Suppressor macrophage (primary cell): ENCODE results near the gene KRTAP9-7.

Experiments
- DNase-seq, 4 experiments: peaks; one replicate each; pipeline ENCODE4 v3.0.0-alpha.2; 2020 to 2022

KRTAP9-7 gene

GRCh38 chr17:41271858-41272257, 3.6 kb upstream of the KRTAP9-7 start:
- DNase-seq, result no peak

GRCh38 chr17:41278176-41278955, 2.9 kb downstream of the KRTAP9-7 start:
- DNase-seq, result no peak

GRCh38 chr17:41284043-41284442, 8.5 kb downstream of the KRTAP9-7 start:
- DNase-seq, result no peak

GRCh38 chr17:41284546-41284945, 9.0 kb downstream of the KRTAP9-7 start:
- DNase-seq, result peak in 3 of 4 experiments; percentile 33 to 60 (median 56)

- DNase-seq, result peak in 1 of 4 experiments; percentile 0
These were observed 11.6 kb downstream of the KRTAP9-7 start for GRCh38 chr17:41287050-41287449.

GRCh38 chr17:41294016-41294415, 18.5 kb downstream of the KRTAP9-7 start:
- no peak for DNase-seq

- DNase-seq, result no peak
These were observed 21.3 kb downstream of the KRTAP9-7 start for GRCh38 chr17:41296846-41297245.

- no peak for DNase-seq
These were observed 23.1 kb downstream of the KRTAP9-7 start for GRCh38 chr17:41298458-41299135.

GRCh38 chr17:41301204-41301790, 25.8 kb downstream of the KRTAP9-7 start:
- no peak for DNase-seq

- peak in 3 of 4 experiments; percentile 36 to 50 (median 47) for DNase-seq
These were observed 26.7 kb downstream of the KRTAP9-7 start, which contains the start of gene KRTAP29-1 for GRCh38 chr17:41301916-41302901. Gene KRTAP29-1, minus strand, starts transcription at chr17:41302851. Its CDS starts 0 bp downstream, at chr17:41302851.

- no peak for DNase-seq
These were observed 27.5 kb downstream of the KRTAP9-7 start for GRCh38 chr17:41302981-41303380.

- no peak for DNase-seq
These were observed 28.6 kb downstream of the KRTAP9-7 start for GRCh38 chr17:41304091-41304490.

GRCh38 chr17:41307647-41308046, 32.1 kb downstream of the KRTAP9-7 start:
- DNase-seq, result peak; percentile 29 to 62 (median 40)

GRCh38 chr17:41308251-41308917, 32.9 kb downstream of the KRTAP9-7 start:
- peak in 3 of 4 experiments; percentile 26 to 46 (median 32) for DNase-seq

GRCh38 chr17:41308918-41309359, 33.4 kb downstream of the KRTAP9-7 start, which contains the start of gene KRTAP16-1:
Gene KRTAP16-1, minus strand, starts transcription at chr17:41309309. Its CDS starts 56 bp downstream, at chr17:41309253.
- no peak for DNase-seq

GRCh38 chr17:41311111-41311510, 35.6 kb downstream of the KRTAP9-7 start:
- no peak for DNase-seq

- DNase-seq, result no peak
These were observed 39.8 kb downstream of the KRTAP9-7 start, which contains the start of gene KRTAP17-1 for GRCh38 chr17:41315204-41315794. Gene KRTAP17-1, minus strand, starts transcription at chr17:41315710. Its CDS starts 60 bp downstream, at chr17:41315650.

GRCh38 chr17:41315814-41316445, 40.4 kb downstream of the KRTAP9-7 start:
- no peak for DNase-seq

- peak in 2 of 4 experiments; percentile 23 to 24 for DNase-seq
These were observed 42.7 kb downstream of the KRTAP9-7 start for GRCh38 chr17:41318231-41318630.
